Duodenal mucosa (tissue), 2 donors: ENCODE measurements around the gene NFIC.

ENCODE experiments used
- H3K27ac ChIP-seq: one replicate; pipeline ENCODE4 v1.7.0; 2013; ENCODE audit warnings: low read depth, low read length
- H3K27me3 ChIP-seq, 2 donors: one replicate each; pipeline ENCODE4 v1.7.0; 2013; ENCODE audit warnings: low read length in 2 of 2, control low read depth in 1 of 2; ENCODE audit not compliant: insufficient read depth in 2 of 2, control insufficient read depth in 1 of 2
- H3K36me3 ChIP-seq, 2 donors: one replicate each; pipeline ENCODE4 v1.7.0; 2013; ENCODE audit warnings: low read length in 2 of 2, control low read depth in 1 of 2; ENCODE audit not compliant: insufficient read depth in 2 of 2, control insufficient read depth in 1 of 2
- H3K4me1 ChIP-seq, 2 donors: one replicate each; pipeline ENCODE4 v1.7.0; 2013; ENCODE audit warnings: low read length in 2 of 2, control low read depth in 1 of 2; ENCODE audit not compliant: insufficient read depth in 2 of 2, control insufficient read depth in 1 of 2
- H3K4me3 ChIP-seq, 2 donors: one replicate each; pipeline ENCODE4 v1.7.0; 2013; ENCODE audit warnings: low read length in 2 of 2, low read depth in 1 of 2
- H3K9ac ChIP-seq, 2 donors: one replicate each; pipeline ENCODE4 v1.7.0; 2013; ENCODE audit warnings: low read length in 2 of 2, low read depth in 1 of 2
- H3K9me3 ChIP-seq, 2 donors: one replicate each; pipeline ENCODE4 v1.7.0; 2013; ENCODE audit warnings: low read length in 2 of 2, control low read depth in 1 of 2; ENCODE audit not compliant: control insufficient read depth in 1 of 2

NFIC gene

GRCh38 chr19:3458229-3459088, 92.1 kb downstream of the NFIC start:
- H3K4me3 ChIP-seq: no peak overlapping the region
- H3K36me3 ChIP-seq: peaks cover 3 to 21% of the 10 kb centered on the region in 2 donors
- H3K27ac ChIP-seq: peak overlapping the region; percentile 73
- H3K9ac ChIP-seq: no peak overlapping the region
- peaks cover 3 to 5% of the 10 kb centered on the region in 2 donors for H3K4me1 ChIP-seq
- no peaks in the 10 kb centered on the region for H3K9me3 ChIP-seq
- no peaks in the 10 kb centered on the region for H3K27me3 ChIP-seq

DNA sequence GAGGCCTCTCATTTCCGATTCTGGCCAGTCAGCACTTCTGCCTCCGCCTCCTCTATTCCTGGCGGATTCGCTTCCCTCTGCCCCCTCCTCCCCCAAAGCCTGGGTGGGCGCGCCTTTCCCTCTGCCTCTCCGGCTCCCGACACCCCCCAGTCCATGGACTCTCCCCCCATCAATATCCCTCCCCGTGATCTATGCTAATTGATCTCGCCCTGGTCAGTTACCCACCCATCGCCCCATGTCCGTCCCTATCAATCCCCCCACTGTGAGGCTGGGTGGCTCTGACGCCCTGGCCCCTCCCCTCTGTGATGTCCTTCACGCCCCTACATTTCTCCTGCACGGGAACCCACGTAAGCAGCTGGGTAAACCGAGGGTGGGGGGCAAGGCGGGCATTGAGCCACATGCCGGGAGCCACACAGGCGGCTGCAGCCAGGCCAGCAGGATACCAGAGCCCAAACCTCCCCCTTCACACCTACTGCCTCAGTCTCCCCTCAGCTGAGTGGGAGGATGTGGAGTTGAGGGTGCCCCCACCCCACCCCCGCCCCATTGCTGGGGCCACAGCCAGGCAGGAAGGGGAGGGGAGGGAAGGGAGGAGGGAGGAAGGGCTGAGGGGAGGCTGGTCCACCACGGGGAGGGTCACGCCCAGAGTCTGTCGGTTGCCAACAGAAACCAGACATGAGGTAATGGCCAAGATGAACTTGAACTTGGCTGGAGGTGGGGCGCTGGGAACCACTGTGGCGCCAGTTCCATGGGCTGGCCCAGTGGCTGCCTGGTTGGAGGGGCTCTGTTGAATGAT, 92.9 kb downstream of the NFIC start:
- no peak overlapping the region for H3K4me3 ChIP-seq
- peaks cover 3 to 17% of the 10 kb centered on the region in 2 donors for H3K36me3 ChIP-seq
- peaks cover 3 to 5% of the 10 kb centered on the region in 2 donors for H3K4me1 ChIP-seq
- H3K27ac ChIP-seq: peak overlapping the region; percentile 73
- H3K9ac ChIP-seq: no peak overlapping the region
- no peaks in the 10 kb centered on the region for H3K9me3 ChIP-seq
- no peaks in the 10 kb centered on the region for H3K27me3 ChIP-seq

- no peaks in the 10 kb centered on the region for H3K9me3 ChIP-seq
- no peak overlapping the region for H3K9ac ChIP-seq
- H3K4me3 ChIP-seq: no peak overlapping the region
- peaks cover 0 to 9% of the 10 kb centered on the region in 2 donors for H3K36me3 ChIP-seq
- H3K27me3 ChIP-seq: no peaks in the 10 kb centered on the region
- peak overlapping the region; percentile 20 for H3K27ac ChIP-seq
- H3K4me1 ChIP-seq: peaks cover 3 to 5% of the 10 kb centered on the region in 2 donors
These were observed 93.7 kb downstream of the NFIC start for GRCh38 chr19:3459965-3460582.

- no peak overlapping the region for H3K4me3 ChIP-seq
- no peak overlapping the region for H3K27ac ChIP-seq
- H3K9me3 ChIP-seq: peaks cover 0 to 3% of the 10 kb centered on the region in 2 donors
- no peaks in the 10 kb centered on the region for H3K4me1 ChIP-seq
- H3K36me3 ChIP-seq: no peaks in the 10 kb centered on the region
- H3K27me3 ChIP-seq: no peaks in the 10 kb centered on the region
- no peak overlapping the region for H3K9ac ChIP-seq
These were observed 96.8 kb downstream of the NFIC start for GRCh38 chr19:3462991-3463713.

GRCh38 chr19:3463714-3464586, 97.6 kb downstream of the NFIC start:
- Histone ChIP-seq H3K9ac (no peak overlapping the region), H3K9me3 (peaks cover 0 to 3% of the 10 kb centered on the region in 2 donors), H3K4me3 (no peak overlapping the region), H3K36me3 (no peaks in the 10 kb centered on the region), H3K27ac (no peak overlapping the region), H3K27me3 (no peaks in the 10 kb centered on the region), H3K4me1 (no peaks in the 10 kb centered on the region)

GRCh38 chr19:3464587-3465235, 98.3 kb downstream of the NFIC start:
- no peak overlapping the region for H3K27ac ChIP-seq
- H3K9ac ChIP-seq: no peak overlapping the region

GRCh38 chr19:3465552-3465951, 99.2 kb downstream of the NFIC start:
- Histone ChIP-seq H3K27ac (no peak overlapping the region), H3K36me3 (no peaks in the 10 kb centered on the region), H3K27me3 (no peaks in the 10 kb centered on the region), H3K4me3 (no peak overlapping the region), H3K9ac (no peak overlapping the region), H3K9me3 (peaks cover 0 to 3% of the 10 kb centered on the region in 2 donors), H3K4me1 (no peaks in the 10 kb centered on the region)

More at GRCh38 chr19:3464587-3465235, 98.3 kb downstream of the NFIC start:
- H3K9me3 ChIP-seq: peaks cover 0 to 3% of the 10 kb centered on the region in 2 donors
- H3K4me3 ChIP-seq: no peak overlapping the region
- H3K4me1 ChIP-seq: no peaks in the 10 kb centered on the region
- no peaks in the 10 kb centered on the region for H3K27me3 ChIP-seq
- H3K36me3 ChIP-seq: no peaks in the 10 kb centered on the region

GRCh38 chr19:3466635-3467034, 100.3 kb downstream of the NFIC start:
- no peak overlapping the region for H3K4me3 ChIP-seq
- no peak overlapping the region for H3K9ac ChIP-seq
- no peak overlapping the region for H3K27ac ChIP-seq
- no peaks in the 10 kb centered on the region for H3K4me1 ChIP-seq
- H3K27me3 ChIP-seq: no peaks in the 10 kb centered on the region
- no peaks in the 10 kb centered on the region for H3K36me3 ChIP-seq
- H3K9me3 ChIP-seq: peaks cover 0 to 3% of the 10 kb centered on the region in 2 donors
